NCI-H82 treated with DMSO at 0.1 percent for 48 hours (cell line): ENCODE measurements around the gene RPS8.
"Not testable (repeated sequence)": the region's sequence is repeated elsewhere in the genome, so short reads cannot be mapped to it uniquely, and the experiment has no call there.

ENCODE experiments used
- DNase-seq: peaks from one replicate; lab custom pipeline; 2025; ENCODE audit not compliant: unreplicated experiment; lab: John Stamatoyannopoulos, UW

The RPS8 gene

GRCh38 chr1:44802306-44803061, 27.1 kb downstream of the RPS8 start:
- DNase-seq, result no peak

- no peak for DNase-seq
These were observed 27.6 kb downstream of the RPS8 start for GRCh38 chr1:44803062-44803311.

- no peak for DNase-seq
These were observed 28.2 kb downstream of the RPS8 start for GRCh38 chr1:44803312-44804095.

- DNase-seq, result no peak
These were observed 30.1 kb downstream of the RPS8 start for GRCh38 chr1:44805311-44806024.

GRCh38 chr1:44806025-44806703, 30.8 kb downstream of the RPS8 start:
- DNase-seq, result no peak

- no peak for DNase-seq
These were observed 31.5 kb downstream of the RPS8 start, which contains the start of gene DYNLT4 for GRCh38 chr1:44806704-44807363. TSS of gene DYNLT4 (minus strand) at chr1:44807351. CDS start at chr1:44806668, 683 bp downstream.

GRCh38 chr1:44807364-44808062, 32.2 kb downstream of the RPS8 start:
- peak; percentile 34 for DNase-seq

GRCh38 chr1:44808063-44808937, 33.0 kb downstream of the RPS8 start, which contains the start of gene BTBD19:
TSS of gene BTBD19 (plus strand) at chr1:44808523. CDS start at chr1:44808821, 298 bp downstream.
- no peak for DNase-seq

GRCh38 chr1:44808938-44809917, 33.9 kb downstream of the RPS8 start:
- no peak for DNase-seq

- DNase-seq, result no peak
These were observed 34.9 kb downstream of the RPS8 start for GRCh38 chr1:44810101-44810761.

- not testable (repeated sequence) for DNase-seq
These were observed 35.4 kb downstream of the RPS8 start for GRCh38 chr1:44810762-44811105.

- no peak for DNase-seq
These were observed 35.9 kb downstream of the RPS8 start for GRCh38 chr1:44811234-44811633.

- no peak for DNase-seq
These were observed 37.6 kb downstream of the RPS8 start for GRCh38 chr1:44812822-44813543.

- DNase-seq, result not testable (repeated sequence)
These were observed 40.6 kb downstream of the RPS8 start for GRCh38 chr1:44815926-44816325.

- DNase-seq, result no peak
These were observed 42.0 kb downstream of the RPS8 start for GRCh38 chr1:44817307-44817706.

- no peak for DNase-seq
These were observed 42.6 kb downstream of the RPS8 start for GRCh38 chr1:44817771-44818495.
